HepG2 (cell line): ENCODE measurements around the gene MASP1. TPM values are rescaled to one million over a fixed set of nuclear protein-coding genes. Genes with fewer than 3 reads are reported as not detected.

ENCODE experiments used
- ATAC-seq: fragments of 200-7000 bp; cut with Tn5 transposase; 3 replicates; pipeline ENCODE4 v1.9.1; 2020; ENCODE audit warnings: mild to moderate bottlenecking, moderate library complexity
- BruUV-seq: library from RNA; stranded (reverse); fragments of 400-500 nt; replicated peaks from 2 replicates; lab custom pipeline; 2021; lab: Mats Ljungman, UMichigan
- CTCF ChIA-PET: fragments of 300-600 bp; formaldehyde crosslinking; extraction: SDS; loops from one replicate; lab custom pipeline; 2021; ENCODE audit warnings: low total read pairs, inconsistent platforms, low intra/inter-chr PET ratio; lab: Yijun Ruan, JAX
- POLR2A ChIA-PET: fragments of 350-600 bp; sonication (Branson Sonifier 250); formaldehyde crosslinking; loops from one replicate; lab custom pipeline; 2020; ENCODE audit warnings: antibody characterized with exemption, inconsistent platforms; lab: Yijun Ruan, JAX
- DNase-seq: peaks from one replicate; pipeline ENCODE4 v3.0.0-alpha.2; 2015; ENCODE audit warnings: low spot score
- FAIRE-seq: peaks from 3 replicates; lab custom pipeline; 2011; peaks lifted over from hg19 to GRCh38; lab: Jason Lieb, UNC
- H2AFZ ChIP-seq: one replicate; pipeline ENCODE4 v1.6.1; 2011; ENCODE audit warnings: low read length, inconsistent platforms
- H3K27ac ChIP-seq: fragments of 300-600 bp; 3 replicates; pipeline ENCODE4 v1.8.0; 2011; ENCODE audit warnings: mixed run types, mild to moderate bottlenecking, mixed read lengths, low read length, inconsistent platforms; ENCODE audit not compliant: insufficient read depth; ENCODE audit errors: extremely low read length
- H3K27me3 ChIP-seq, 2 experiments: fragments of 200-600 bp in 1 of 2; 2 replicates in 1 of 2; 3 replicates in 1 of 2; pipeline versions ENCODE4 v1.6.0 to v1.8.0; 2011; ENCODE audit warnings: low read length in 2 of 2, mild to moderate bottlenecking in 2 of 2, moderate library complexity in 2 of 2, inconsistent platforms in 1 of 2; ENCODE audit not compliant: insufficient read depth in 2 of 2, control insufficient read depth in 1 of 2
- H3K36me3 ChIP-seq, 2 experiments: fragments of 200-600 bp in 1 of 2; replicated peaks in 1 of 2; 2 replicates in 1 of 2; 3 replicates in 1 of 2; pipeline versions ENCODE4 v1.5.1 to v1.8.0; 2011; ENCODE audit warnings: low read length in 2 of 2, inconsistent platforms in 1 of 2; ENCODE audit not compliant: insufficient read depth in 2 of 2, control insufficient read depth in 1 of 2
- H3K4me1 ChIP-seq: 2 replicates; pipeline ENCODE4 v1.5.1; 2012; ENCODE audit warnings: low read length, inconsistent platforms; ENCODE audit not compliant: insufficient read depth
- H3K4me2 ChIP-seq: 2 replicates; pipeline ENCODE4 v1.6.0; 2011; ENCODE audit warnings: low read depth, low read length, inconsistent platforms
- H3K4me3 ChIP-seq, 3 experiments: fragments of 200-600 bp in 1 of 3; sonication (generic), shearing (Covaris generic) in 1 of 3; replicated peaks in 1 of 3; 2 replicates each; pipeline ENCODE4 v1.5.1; 2011 to 2016; ENCODE audit warnings: low read length in 3 of 3, inconsistent platforms in 2 of 3, low read depth in 2 of 3, mild to moderate bottlenecking in 2 of 3, control low read depth in 1 of 3, mixed read lengths in 1 of 3; ENCODE audit not compliant: insufficient read depth in 1 of 3
- H3K79me2 ChIP-seq: one replicate; pipeline ENCODE4 v1.6.1; 2011; ENCODE audit warnings: low read length, inconsistent platforms; ENCODE audit not compliant: insufficient read depth
- H3K9ac ChIP-seq: 2 replicates; pipeline ENCODE4 v1.6.0; 2011; ENCODE audit warnings: mild to moderate bottlenecking, low read depth, low read length, inconsistent platforms; ENCODE audit not compliant: insufficient read depth
- H3K9me3 ChIP-seq: 2 replicates; pipeline ENCODE4 v1.5.1; 2012; ENCODE audit warnings: mild to moderate bottlenecking, low read length
- H4K20me1 ChIP-seq: 2 replicates; pipeline ENCODE4 v1.6.0; 2011; ENCODE audit warnings: inconsistent platforms, mild to moderate bottlenecking, low read length, moderate library complexity; ENCODE audit not compliant: insufficient read depth
- FOSL2 ChIP-seq: sonication (generic); formaldehyde crosslinking; IDR thresholded peaks from 2 replicates; pipeline ENCODE4 v1.4.0; 2020; ENCODE audit warnings: missing genetic modification reagents
- ZHX2 ChIP-seq, 2 experiments: sonication (generic) in 1 of 2; formaldehyde crosslinking in 1 of 2; IDR thresholded peaks; 2 replicates each; pipeline versions ENCODE4 v1.6.1 to v1.9.0; 2014 to 2022; ENCODE audit warnings: antibody characterized with exemption in 1 of 2, borderline replicate concordance in 1 of 2, inconsistent platforms in 1 of 2, low read depth in 1 of 2, missing genetic modification reagents in 1 of 2
- WGBS: methylation state at CpG from one replicate; pipeline ENCODE4 v1.1.6; 2017; ENCODE audit warnings: low lambda C conversion rate; 5-methylcytosine and 5-hydroxymethylcytosine counted together
- in situ Hi-C: cut with HindIII; loops from 2 replicates; pipeline ENCODE4 v1.10.0; 2017; ENCODE audit warnings: low pct_unique_long_range_greater_than_20kb; ENCODE audit not compliant: extremely low pct_ligation_motif_present
- intact Hi-C: fragments of 100-400 bp; cut with micrococcal nuclease; formaldehyde crosslinking; loops from one replicate; pipeline ENCODE4 v1.10.0; 2022; ENCODE audit not compliant: unreplicated experiment
- polyA plus RNA-seq, 8 experiments: library from polyadenylated mRNA; depleted of rRNA in 3 of 8; stranded (reverse) in 7 of 8; unstranded in 1 of 8; fragments of >200 nt; fragmentation: Illumina TruSeq in 4 of 8; extraction: Trizol in 4 of 8; gene quantifications; 2 replicates each; pipeline versions ENCODE4 v1.2.1 to v1.2.3, GENCODE V29; 2011 to 2016; ENCODE audit warnings: low read depth in 4 of 8, missing spikeins in 1 of 8, mixed read lengths in 1 of 8; ENCODE audit not compliant: insufficient read depth in 1 of 8
- total RNA-seq, 5 experiments: library from RNA; depleted of rRNA; stranded (reverse); fragments of >200 nt; fragmentation: Illumina TruSeq; extraction: Trizol; gene quantifications; 2 replicates each; pipeline ENCODE4 v1.2.3, GENCODE V29; 2016; ENCODE audit warnings: low read depth in 1 of 5

MASP1 gene
- total and polyA plus RNA-seq, 2 of the 13 experiments (the other 11 are each of a cell fraction or from before 2014, with no cell fraction given): 10.8 to 56.0 TPM

DNA sequence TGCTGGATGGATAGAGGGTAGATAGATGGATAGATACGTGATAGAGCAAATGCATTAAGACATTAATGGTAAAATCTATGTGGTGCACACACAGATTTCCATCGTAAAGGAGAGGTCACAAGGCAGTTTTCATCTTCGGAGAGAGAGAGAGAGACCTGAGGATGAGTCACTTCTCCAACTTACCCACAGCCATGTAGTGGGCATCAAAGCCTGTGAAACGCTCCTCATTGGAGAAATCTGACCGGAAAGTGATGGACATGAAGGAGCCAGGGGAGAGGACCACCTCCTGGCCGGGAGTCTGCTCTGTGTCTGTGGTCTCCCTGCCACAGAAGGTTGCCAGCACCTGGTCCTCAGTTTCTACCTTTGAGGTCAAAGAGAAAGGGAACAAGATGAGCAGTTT lies 29.2 kb downstream of the MASP1 start:
- no TSS peak for BruUV-seq
- H3K27me3 ChIP-seq: no peaks in the 10 kb centered on the region; a peak in 1 of 5 replicates
- no peaks in the 10 kb centered on the region for H3K9me3 ChIP-seq
- ChIA-PET CTCF (no interaction called here), POLR2A (no interaction called here)
- no peaks in the 10 kb centered on the region for H3K36me3 ChIP-seq
- WGBS: 89% methylated on average over 6 of the region's 6 CpGs
- in situ Hi-C loops: no loop called here
- FAIRE-seq: no peak
- H4K20me1 ChIP-seq: no peaks in the 10 kb centered on the region
- H3K27ac ChIP-seq: no peak overlapping the region
- TF ChIP-seq FOSL2 (CRISPR knock-in tag) (0 out of 2 replicates have a peak, but pooled peaks have one; percentile 16), ZHX2 (IDR thresholded peaks at IDR 0.05; ENCODE audit: low read depth) (no peak), ZHX2 (CRISPR knock-in tag; IDR thresholded peaks at IDR 0.05; ENCODE audit: borderline replicate concordance) (no peak)
- intact Hi-C loops: no loop called here
- no peak overlapping the region for H3K4me2 ChIP-seq
- H3K4me3 ChIP-seq: no peak overlapping the region
- peaks cover 36% of the 10 kb centered on the region for H3K4me1 ChIP-seq
- no peaks in the 10 kb centered on the region for H3K79me2 ChIP-seq
- no peak overlapping the region for H2AFZ ChIP-seq
- no peak overlapping the region for H3K9ac ChIP-seq
- ATAC-seq: no peak
- no peak for DNase-seq
